Activated T-cell treated with anti-CD3 and anti-CD28 coated beads for 4 hours (primary cell): ENCODE measurements around the gene SPAG5.
"Not testable (repeated sequence)": the region's sequence is repeated elsewhere in the genome, so short reads cannot be mapped to it uniquely, and the experiment has no call there.

Source experiments
- DNase-seq: peaks from one replicate; pipeline ENCODE4 v3.0.0-alpha.2; 2020

Gene SPAG5

GRCh38 chr17:28599311-28600184, 723 bp upstream of the SPAG5 start:
- peak; percentile 53 for DNase-seq

GRCh38 chr17:28598389-28598788, 436 bp downstream of the SPAG5 start:
- DNase-seq: no peak

GRCh38 chr17:28597606-28598383, 1.0 kb downstream of the SPAG5 start:
- DNase-seq: no peak

- DNase-seq: no peak
These were observed 6.6 kb downstream of the SPAG5 start for GRCh38 chr17:28592260-28592659.

- DNase-seq: no peak
These were observed 13.0 kb downstream of the SPAG5 start for GRCh38 chr17:28585851-28586250.

GRCh38 chr17:28584434-28584833, 14.4 kb downstream of the SPAG5 start:
- no peak for DNase-seq

GRCh38 chr17:28582513-28582912, 16.3 kb downstream of the SPAG5 start:
- DNase-seq: no peak

GRCh38 chr17:28580959-28581358, 17.9 kb downstream of the SPAG5 start:
- no peak for DNase-seq

- DNase-seq: no peak
These were observed 19.3 kb downstream of the SPAG5 start for GRCh38 chr17:28579526-28579925.

- no peak for DNase-seq
These were observed 20.3 kb downstream of the SPAG5 start for GRCh38 chr17:28578246-28579195.

GRCh38 chr17:28577466-28577824, 21.4 kb downstream of the SPAG5 start:
- DNase-seq: no peak

- DNase-seq: peak; percentile 98
These were observed 21.9 kb downstream of the SPAG5 start, which contains the start of gene ALDOC for GRCh38 chr17:28576758-28577465. Gene ALDOC, minus strand, starts transcription at chr17:28576895. Its CDS starts 1,363 bp downstream, at chr17:28575532.

GRCh38 chr17:28576016-28576415, 22.8 kb downstream of the SPAG5 start:
- DNase-seq: not testable (repeated sequence)

GRCh38 chr17:28575126-28575795, 23.6 kb downstream of the SPAG5 start:
- no peak for DNase-seq

GRCh38 chr17:28574526-28574925, 24.3 kb downstream of the SPAG5 start:
- DNase-seq: no peak

GRCh38 chr17:28573966-28574480, 24.8 kb downstream of the SPAG5 start:
- no peak for DNase-seq

- no peak for DNase-seq
These were observed 25.3 kb downstream of the SPAG5 start for GRCh38 chr17:28573521-28573920.

- no peak for DNase-seq
These were observed 25.8 kb downstream of the SPAG5 start for GRCh38 chr17:28573040-28573380.

GRCh38 chr17:28572259-28573039, 26.4 kb downstream of the SPAG5 start:
- DNase-seq: no peak

GRCh38 chr17:28571361-28572122, 27.3 kb downstream of the SPAG5 start, which contains the start of gene PIGS:
Gene PIGS, minus strand, starts transcription at chr17:28571524. Its CDS starts 28 bp downstream, at chr17:28571496.
- DNase-seq: peak; percentile 82
